H1 (cell line): Measurements from ENCODE around the gene TIMM22. TPM values are rescaled to one million over a fixed set of nuclear protein-coding genes. Genes with fewer than 3 reads are reported as not detected.

ENCODE experiments used
- CTCF ChIA-PET: fragments of 300-600 bp; sonication (Branson Sonifier 250); formaldehyde crosslinking; loops from one replicate; lab custom pipeline; 2021; ENCODE audit not compliant: partially characterized antibody; lab: Charles Lee
- POLR2A ChIA-PET: fragments of 300-600 bp; sonication (Branson Sonifier 250); formaldehyde crosslinking; loops from one replicate; lab custom pipeline; 2021; ENCODE audit warnings: inconsistent platforms; ENCODE audit not compliant: partially characterized antibody; lab: Charles Lee
- DNase-seq, 2 experiments: peaks; one replicate each; pipeline versions ENCODE4 v3.0.0 to v3.0.0-alpha.2; 2010 to 2022; ENCODE audit warnings: low spot score in 2 of 2, low read depth in 1 of 2, mixed read lengths in 1 of 2
- FAIRE-seq: peaks from 2 replicates; lab custom pipeline; 2011; peaks lifted over from hg19 to GRCh38; lab: Jason Lieb, UNC
- H2AFZ ChIP-seq: 2 replicates; pipeline ENCODE4 v1.8.1; 2012; ENCODE audit warnings: low read length, inconsistent platforms
- H2AK5ac ChIP-seq: 2 replicates; pipeline ENCODE4 v1.6.1; 2013; ENCODE audit warnings: low read depth, low read length
- H2BK120ac ChIP-seq: replicated peaks from 2 replicates; pipeline ENCODE3; 2013; ENCODE audit warnings: low read depth, low read length, inconsistent platforms
- H2BK12ac ChIP-seq: 2 replicates; pipeline ENCODE4 v1.6.1; 2013; ENCODE audit warnings: low read depth, low read length
- H2BK15ac ChIP-seq: 2 replicates; pipeline ENCODE4 v1.6.1; 2013; ENCODE audit warnings: low read length
- H2BK20ac ChIP-seq: 2 replicates; pipeline ENCODE4 v1.6.1; 2013; ENCODE audit warnings: low read length
- H2BK5ac ChIP-seq: 2 replicates; pipeline ENCODE4 v1.6.1; 2013; ENCODE audit warnings: low read depth, low read length
- H3K14ac ChIP-seq: 2 replicates; pipeline ENCODE4 v1.6.1; 2013; ENCODE audit warnings: inconsistent platforms; ENCODE audit not compliant: insufficient read length
- H3K18ac ChIP-seq: 2 replicates; pipeline ENCODE4 v1.6.1; 2013; ENCODE audit warnings: low read length; ENCODE audit errors: extremely low read depth
- H3K23ac ChIP-seq: 2 replicates; pipeline ENCODE4 v1.6.1; 2013; ENCODE audit warnings: inconsistent platforms; ENCODE audit not compliant: insufficient read length
- H3K23me2 ChIP-seq: 2 replicates; pipeline ENCODE4 v1.6.1; 2013; ENCODE audit warnings: low read depth, low read length
- H3K27ac ChIP-seq: 2 replicates; pipeline ENCODE4 v1.6.1; 2011; ENCODE audit warnings: low read depth, low read length, inconsistent platforms
- H3K27me3 ChIP-seq, 4 experiments: replicated peaks in 1 of 4; 1 replicate in 1 of 4; 2 replicates in 3 of 4; pipeline versions ENCODE4 v1.6.1 to v1.8.1; 2011 to 2013; ENCODE audit warnings: low read length in 3 of 4, mild to moderate bottlenecking in 3 of 4, inconsistent platforms in 2 of 4, mixed read lengths in 2 of 4, moderate library complexity in 1 of 4; ENCODE audit not compliant: control insufficient read depth in 3 of 4, insufficient read depth in 3 of 4; ENCODE audit errors: extremely low read depth in 1 of 4
- H3K36me3 ChIP-seq, 4 experiments: 2 replicates each; pipeline versions ENCODE4 v1.6.1 to v1.8.1; 2011 to 2013; ENCODE audit warnings: mild to moderate bottlenecking in 4 of 4, low read length in 3 of 4, moderate library complexity in 2 of 4, control low read depth in 1 of 4, inconsistent platforms in 1 of 4; ENCODE audit not compliant: insufficient read depth in 4 of 4, control insufficient read depth in 2 of 4
- H3K4ac ChIP-seq: replicated peaks from 2 replicates; pipeline ENCODE3; 2013; ENCODE audit warnings: low read length, low read depth, mixed read lengths, inconsistent platforms; ENCODE audit not compliant: insufficient read length
- H3K4me1 ChIP-seq, 4 experiments: replicated peaks in 1 of 4; 1 replicate in 1 of 4; 2 replicates in 3 of 4; pipeline versions ENCODE4 v1.6.1 to v1.8.1; 2011 to 2013; ENCODE audit warnings: low read length in 3 of 4, inconsistent platforms in 2 of 4, mixed read lengths in 1 of 4; ENCODE audit not compliant: insufficient read depth in 4 of 4, control insufficient read depth in 3 of 4
- H3K4me2 ChIP-seq, 2 experiments: 2 replicates each; pipeline versions ENCODE4 v1.6.1 to v1.8.1; 2011 to 2013; ENCODE audit warnings: low read depth in 2 of 2, low read length in 2 of 2, control low read depth in 1 of 2, inconsistent platforms in 1 of 2, mild to moderate bottlenecking in 1 of 2; ENCODE audit not compliant: insufficient read depth in 1 of 2
- H3K4me3 ChIP-seq, 4 experiments: fragments of 200-600, 300-600 bp in 1 of 4; sonication (generic), shearing (Covaris generic), sonication (Bioruptor Twin) in 1 of 4; 2 replicates each; pipeline versions ENCODE4 v1.5.1 to v1.8.1; 2011 to 2016; ENCODE audit warnings: low read length in 4 of 4, low read depth in 3 of 4, control low read depth in 2 of 4, inconsistent platforms in 2 of 4, mild to moderate bottlenecking in 2 of 4, mixed read lengths in 1 of 4, moderate library complexity in 1 of 4; ENCODE audit not compliant: insufficient read depth in 2 of 4; ENCODE audit errors: extremely low read depth in 1 of 4
- H3K56ac ChIP-seq: replicated peaks from 2 replicates; pipeline ENCODE3; 2013; ENCODE audit warnings: low read depth, mild to moderate bottlenecking, mixed read lengths, low read length, inconsistent platforms; ENCODE audit not compliant: insufficient read length
- H3K79me1 ChIP-seq: 2 replicates; pipeline ENCODE4 v1.6.1; 2013; ENCODE audit warnings: low read depth, low read length, control low read depth
- H3K79me2 ChIP-seq, 2 experiments: 2 replicates each; pipeline versions ENCODE4 v1.6.1 to v1.8.1; 2012 to 2013; ENCODE audit warnings: low read length in 2 of 2, mild to moderate bottlenecking in 2 of 2, inconsistent platforms in 1 of 2; ENCODE audit not compliant: insufficient read depth in 2 of 2, control insufficient read depth in 1 of 2
- H3K9ac ChIP-seq, 4 experiments: replicated peaks in 1 of 4; 1 replicate in 1 of 4; 2 replicates in 3 of 4; pipeline versions ENCODE4 v1.6.1 to v1.8.1; 2011 to 2013; ENCODE audit warnings: low read depth in 3 of 4, low read length in 3 of 4, control low read depth in 2 of 4, mild to moderate bottlenecking in 2 of 4, moderate library complexity in 2 of 4, inconsistent platforms in 1 of 4; ENCODE audit errors: extremely low read depth in 1 of 4
- H3K9me3 ChIP-seq, 2 experiments: 2 replicates each; pipeline versions ENCODE4 v1.6.1 to v1.8.1; 2012 to 2013; ENCODE audit warnings: mild to moderate bottlenecking in 2 of 2, moderate library complexity in 2 of 2, control low read depth in 1 of 2, inconsistent platforms in 1 of 2, low read depth in 1 of 2, low read length in 1 of 2, mixed read lengths in 1 of 2; ENCODE audit not compliant: insufficient read depth in 2 of 2
- H4K20me1 ChIP-seq, 2 experiments: replicated peaks in 1 of 2; 2 replicates each; pipeline versions ENCODE3 to v1.8.1; 2011 to 2013; ENCODE audit warnings: inconsistent platforms in 2 of 2, low read length in 2 of 2, mild to moderate bottlenecking in 1 of 2; ENCODE audit not compliant: insufficient read depth in 2 of 2, control insufficient read depth in 1 of 2
- H4K5ac ChIP-seq: 2 replicates; pipeline ENCODE4 v1.6.1; 2013; ENCODE audit warnings: low read length, low read depth, mixed read lengths, inconsistent platforms; ENCODE audit not compliant: insufficient read length
- H4K8ac ChIP-seq: 2 replicates; pipeline ENCODE4 v1.8.0; 2013; ENCODE audit warnings: mild to moderate bottlenecking, moderate library complexity, low read length, inconsistent platforms; ENCODE audit not compliant: insufficient read depth; ENCODE audit errors: extremely low read depth
- H4K91ac ChIP-seq: replicated peaks from 2 replicates; pipeline ENCODE3; 2013; ENCODE audit warnings: low read length, mixed read lengths, inconsistent platforms; ENCODE audit not compliant: insufficient read length
- CEBPB ChIP-seq: IDR thresholded peaks from 2 replicates; pipeline ENCODE4 v1.6.1; 2012; ENCODE audit warnings: low read depth, low read length
- GTF2F1 ChIP-seq: IDR thresholded peaks from 2 replicates; pipeline ENCODE4 v1.6.1; 2012; ENCODE audit warnings: low read depth, low read length, improper control_type of control experiment, borderline replicate concordance
- HDAC2 ChIP-seq, 2 experiments: fragments of 300-600 bp in 1 of 2; sonication (generic) in 1 of 2; IDR thresholded peaks; 2 replicates each; pipeline ENCODE4 v1.6.1; 2011 to 2012; ENCODE audit warnings: low read depth in 2 of 2, low read length in 2 of 2, mild to moderate bottlenecking in 2 of 2, moderate library complexity in 2 of 2, borderline replicate concordance in 1 of 2, inconsistent platforms in 1 of 2
- KDM4A ChIP-seq: IDR thresholded peaks from one replicate; pipeline ENCODE4 v1.7.1; 2012; ENCODE audit warnings: low read depth, mild to moderate bottlenecking, moderate library complexity, low read length, inconsistent platforms; ENCODE audit not compliant: severe bottlenecking
- NANOG ChIP-seq: IDR thresholded peaks from 2 replicates; pipeline ENCODE4 v1.6.1; 2011; ENCODE audit warnings: low read length, low read depth, mild to moderate bottlenecking, inconsistent platforms; ENCODE audit not compliant: insufficient read depth, poor library complexity, severe bottlenecking
- RNF2 ChIP-seq: fragments of 200-900, 300-1000 bp; sonication (generic); IDR thresholded peaks from 2 replicates; pipeline ENCODE4 v1.7.1; 2016; ENCODE audit warnings: borderline replicate concordance, low read depth, mild to moderate bottlenecking, antibody characterized with exemption, low read length; ENCODE audit not compliant: poor library complexity, severe bottlenecking; ENCODE audit errors: missing control alignments
- SAP30 ChIP-seq: fragments of 300-600 bp; sonication (generic); IDR thresholded peaks from 2 replicates; pipeline ENCODE4 v1.7.1; 2012; ENCODE audit warnings: low read length, moderate library complexity, mild to moderate bottlenecking, inconsistent platforms; ENCODE audit not compliant: insufficient read depth, insufficient replicate concordance
- SIX5 ChIP-seq: IDR thresholded peaks from 2 replicates; pipeline ENCODE4 v1.6.1; 2011; ENCODE audit warnings: mild to moderate bottlenecking, low read depth, low read length
- SP1 ChIP-seq: IDR thresholded peaks from 2 replicates; pipeline ENCODE4 v1.6.1; 2011; ENCODE audit warnings: low read depth, low read length
- SP2 ChIP-seq: IDR thresholded peaks from 2 replicates; pipeline ENCODE4 v1.6.1; 2012; ENCODE audit warnings: mild to moderate bottlenecking, low read length, inconsistent platforms
- SUZ12 ChIP-seq: fragments of 200-600 bp; sonication (generic); IDR thresholded peaks from 2 replicates; pipeline ENCODE4 v1.6.1; 2012; ENCODE audit warnings: mild to moderate bottlenecking, inconsistent platforms, low read length, moderate library complexity, mixed read lengths
- TCF12 ChIP-seq: IDR thresholded peaks from 2 replicates; pipeline ENCODE4 v1.6.1; 2011; ENCODE audit warnings: low read depth, mild to moderate bottlenecking, low read length
- ZNF274 ChIP-seq: IDR thresholded peaks from 2 replicates; pipeline ENCODE4 v1.7.0; 2012; ENCODE audit warnings: low read length, borderline replicate concordance; ENCODE audit errors: extremely low read depth
- WGBS, 2 experiments: shearing (Covaris generic) in 1 of 2; methylation state at CpG; one replicate each; pipeline versions ENCODE4 v1.1.6 to v1.1.7; 2013 to 2015; ENCODE audit warnings: low lambda C conversion rate in 2 of 2, mixed read lengths in 2 of 2, inconsistent platforms in 1 of 2, low coverage in 1 of 2, missing lambda C conversion rate in 1 of 2; ENCODE audit not compliant: insufficient replicate concordance in 2 of 2, insufficient coverage in 1 of 2, insufficient read length in 1 of 2; ENCODE audit errors: extremely low coverage in 1 of 2, missing lambda C conversion rate in 1 of 2; 5-methylcytosine and 5-hydroxymethylcytosine counted together
- polyA plus RNA-seq, 7 experiments: library from polyadenylated mRNA; depleted of rRNA in 3 of 7; stranded (reverse) in 5 of 7; unstranded in 2 of 7; fragments of >200 nt in 5 of 7; fragments of 200-250 nt in 2 of 7; gene quantifications; 1 replicate in 5 of 7; 2 replicates in 1 of 7; 4 replicates in 1 of 7; pipeline versions ENCODE4 v1.2.1 to v1.2.3, GENCODE V29; 2011 to 2013; ENCODE audit warnings: missing spikeins in 2 of 7, mixed read lengths in 2 of 7
- total RNA-seq: library from RNA; stranded (reverse); fragmentation: NEBNext Ultra II Directional; extraction: Animal tissue kit (Norgen Biotek cat#: 25700); gene quantifications from 2 replicates; pipeline ENCODE4 v1.2.1, GENCODE V29; 2021

Gene TIMM22
- total and polyA plus RNA-seq, 2 of the 8 experiments (the other 6 are each of a cell fraction or from before 2014, with no cell fraction given), result 13.8 to 17.4 TPM

DNA sequence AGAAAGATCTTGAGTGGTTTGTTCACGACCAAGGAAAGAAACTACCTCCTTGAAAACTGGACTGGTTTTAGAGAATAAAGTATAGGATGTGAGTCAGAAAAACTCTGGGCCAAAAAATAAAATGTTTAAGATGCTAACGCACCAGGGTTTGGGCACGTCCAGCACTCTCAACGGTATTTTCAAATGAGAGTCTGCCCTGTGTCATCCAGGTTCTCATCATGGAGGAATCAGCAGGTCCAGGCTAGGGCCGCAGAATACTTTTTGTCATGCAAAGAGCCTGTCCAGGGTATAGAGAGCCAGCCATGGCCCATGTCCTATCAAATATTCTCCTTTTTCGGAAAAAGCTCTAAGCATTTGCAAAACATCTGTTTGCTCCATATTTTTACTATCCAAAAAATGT lies 19.8 kb upstream of the TIMM22 start:
- H3K9ac ChIP-seq, result no peak overlapping the region; a peak in 1 of 7 replicates
- H3K9me3 ChIP-seq, result no peaks in the 10 kb centered on the region
- ChIA-PET CTCF (interaction anchor here (0.7 to 17.5 kb wide), 4 partner anchors 19 to 183 kb away, joined by 3 to 258 read pairs (median 4); partner anchors contain the start of gene TIMM22), POLR2A (interaction anchor here (0.7 to 2.9 kb wide), 7 partner anchors 11 to 195 kb away, joined by 3 to 9 read pairs (median 3); partner anchors contain the start of genes GLOD4 and MRM3)
- no peak overlapping the region for H3K56ac ChIP-seq
- no peak overlapping the region for H4K8ac ChIP-seq
- H2AFZ ChIP-seq, result no peak overlapping the region
- no peak overlapping the region for H2AK5ac ChIP-seq
- peaks cover 7% of the 10 kb centered on the region in 2 experiments for H4K20me1 ChIP-seq
- no peak for DNase-seq
- no peak overlapping the region for H4K91ac ChIP-seq
- no peak overlapping the region for H2BK5ac ChIP-seq
- H3K4me2 ChIP-seq, result peak overlapping the region; percentile 82 to 99
- no peak overlapping the region for H2BK15ac ChIP-seq
- WGBS, 2 experiments, result 61% methylated on average over 6 of the region's 6 CpGs; no CpG with 5 or more reads in 1 of the 2 experiments
- H2BK20ac ChIP-seq, result no peak overlapping the region
- H3K23me2 ChIP-seq, result peaks cover 7% of the 10 kb centered on the region
- no peaks in the 10 kb centered on the region for H3K36me3 ChIP-seq
- H2BK120ac ChIP-seq, result no peak overlapping the region
- FAIRE-seq, result peak; percentile 63
- H3K79me1 ChIP-seq, result peaks cover 16% of the 10 kb centered on the region
- H3K14ac ChIP-seq, result no peak overlapping the region
- no peak overlapping the region for H3K4ac ChIP-seq
- no peak overlapping the region for H2BK12ac ChIP-seq
- peaks cover 8 to 27% (median 14%) of the 10 kb centered on the region in 4 experiments for H3K4me1 ChIP-seq
- H3K23ac ChIP-seq, result no peak overlapping the region
- H3K79me2 ChIP-seq, result peaks cover 18 to 59% of the 10 kb centered on the region in 2 experiments
- H3K4me3 ChIP-seq, result peak overlapping the region in 1 of 4 experiments; percentile 78; a peak in 4 of 8 replicates
- no peak overlapping the region for H3K18ac ChIP-seq
- H3K27me3 ChIP-seq, result no peaks in the 10 kb centered on the region
- H3K27ac ChIP-seq, result no peak overlapping the region
- H4K5ac ChIP-seq, result no peak overlapping the region
- TF ChIP-seq SP2 (no peak), SAP30 (no peak), RNF2 (no peak), KDM4A (no peak), GTF2F1 (no peak), TCF12 (no peak), SIX5 (no peak), SP1 (no peak), NANOG (no peak), ZNF274 (no peak), HDAC2 (IDR thresholded peaks at IDR 0.05; ENCODE audit: borderline replicate concordance in 1 of 2, low read depth in 2 of 2, low read length in 2 of 2) (no peak), CEBPB (no peak), SUZ12 (no peak)
